ENCODE data around the gene INPP4A. TPM values are rescaled to one million over a fixed set of nuclear protein-coding genes. Genes with fewer than 3 reads are reported as not detected.

INPP4A gene
- polyA plus RNA-seq, 1 of the 3 experiments (the other 2 are of a cell fraction), result 15.0 TPM

DNA sequence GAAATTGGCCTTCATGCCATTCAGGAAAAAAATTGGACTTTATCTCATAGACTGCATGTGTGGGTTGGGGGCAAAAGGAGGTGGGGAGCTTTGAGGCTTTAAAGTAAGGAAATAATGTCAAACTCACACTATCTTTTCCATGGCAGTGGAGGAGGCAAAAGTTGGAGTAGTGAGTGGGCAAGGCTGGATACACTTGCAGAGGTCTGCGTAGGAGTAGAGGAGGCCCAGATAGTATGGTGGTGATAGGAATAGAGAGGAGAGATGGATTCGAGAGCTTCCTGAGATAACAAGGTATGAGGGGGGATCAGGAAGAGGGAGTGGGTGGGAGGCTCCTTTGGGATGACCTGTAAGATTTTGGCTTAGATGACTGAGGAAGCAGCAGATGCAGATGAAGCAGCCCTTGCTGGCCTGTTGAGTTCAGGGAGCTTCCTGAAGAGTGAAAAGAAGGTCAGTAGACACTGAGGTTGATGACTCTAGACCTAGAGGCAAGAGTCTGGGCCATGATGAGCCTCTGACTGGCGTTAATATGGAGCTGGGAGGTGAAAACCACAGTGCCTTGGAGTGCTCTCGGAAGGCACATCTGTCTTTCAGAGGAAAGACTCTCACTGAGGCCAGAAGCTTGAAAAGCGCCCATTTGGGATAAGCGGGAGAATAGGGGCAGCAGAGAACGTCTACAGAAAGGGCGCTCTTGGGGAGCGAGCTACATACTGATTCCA, 169.5 kb downstream of the INPP4A start:
- 98% methylated on average over 9 of the region's 9 CpGs for WGBS (ENCODE audit: low lambda C conversion rate)
- H3K79me2 ChIP-seq (ENCODE audit: insufficient read depth), result peaks cover 25% of the 10 kb centered on the region
- H4K20me1 ChIP-seq (ENCODE audit: insufficient read depth), result no peaks in the 10 kb centered on the region
- no peak overlapping the region for H3K9ac ChIP-seq
- H3K4me3 ChIP-seq (ENCODE audit: low read depth in 2 of 2, low read length in 1 of 2), result no peak overlapping the region
- H3K27me3 ChIP-seq (ENCODE audit: insufficient read depth), result no peaks in the 10 kb centered on the region
- no peaks in the 10 kb centered on the region for H3K9me3 ChIP-seq
- H3K27ac ChIP-seq (ENCODE audit: low read depth in 2 of 2, low read length in 1 of 2), result no peak overlapping the region
- no peak for TF ChIP-seq MXI1 (IDR thresholded peaks at IDR 0.05; ENCODE audit: low read depth, low read length)
- TF ChIP-seq RAD21 (IDR thresholded peaks at IDR 0.05; ENCODE audit: low read length), result no peak
- TF ChIP-seq TCF12 (IDR thresholded peaks at IDR 0.05), result no peak
- H3K4me2 ChIP-seq, result no peak overlapping the region
- no peak overlapping the region for H2AFZ ChIP-seq (ENCODE audit: low read depth)
- H3F3A ChIP-seq (replicated peaks; ENCODE audit: insufficient read depth), result no peaks in the 10 kb centered on the region
- ChIA-PET POLR2A (no interaction called here), CTCF (interaction anchor here (0.9 kb wide), 1 partner anchor 12 kb away, joined by 3 read pairs; no protein-coding TSS in a partner anchor)
- H3K9me2 ChIP-seq, result no peaks in the 10 kb centered on the region
- H3K36me3 ChIP-seq (replicated peaks in 1 of 2; ENCODE audit: control insufficient read depth in 1 of 2, insufficient read depth in 2 of 2, low read length in 1 of 2), result peaks cover 69 to 85% of the 10 kb centered on the region in 2 experiments
- peaks cover 0 to 18% of the 10 kb centered on the region in 2 experiments; a peak in 3 of 4 replicates for H3K4me1 ChIP-seq (ENCODE audit: control insufficient read depth in 1 of 2, insufficient read depth in 2 of 2, low read depth in 1 of 2, low read length in 1 of 2)
- DNase-seq, result no peak

DNA sequence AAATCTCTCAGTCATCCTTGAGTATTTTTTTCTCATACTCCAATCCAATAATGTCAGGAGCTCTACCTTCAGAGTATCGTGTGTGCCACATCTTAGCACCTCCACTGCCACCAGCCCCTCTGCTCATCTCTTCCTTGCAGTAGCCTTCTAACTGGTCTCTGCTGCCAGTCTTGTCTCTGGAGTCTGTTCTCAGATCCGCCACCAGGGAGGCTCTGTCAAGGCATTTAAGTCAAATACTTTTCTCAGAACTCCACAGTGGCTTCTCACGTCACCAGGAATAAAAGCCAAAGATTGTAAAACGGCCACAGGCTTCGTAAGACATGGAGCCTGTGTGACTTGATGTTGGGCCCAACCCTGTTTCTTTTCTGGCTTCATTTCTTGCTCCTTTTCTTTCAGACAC, 170.8 kb downstream of the INPP4A start:
- no peak overlapping the region for H3K4me2 ChIP-seq
- no peak overlapping the region for H3K27ac ChIP-seq (ENCODE audit: low read depth in 2 of 2, low read length in 1 of 2)
- no peak overlapping the region for H2AFZ ChIP-seq (ENCODE audit: low read depth)
- TF ChIP-seq RXRA (IDR thresholded peaks at IDR 0.05; ENCODE audit: borderline replicate concordance, low read depth), result no peak
- TF ChIP-seq, protein P1, sequence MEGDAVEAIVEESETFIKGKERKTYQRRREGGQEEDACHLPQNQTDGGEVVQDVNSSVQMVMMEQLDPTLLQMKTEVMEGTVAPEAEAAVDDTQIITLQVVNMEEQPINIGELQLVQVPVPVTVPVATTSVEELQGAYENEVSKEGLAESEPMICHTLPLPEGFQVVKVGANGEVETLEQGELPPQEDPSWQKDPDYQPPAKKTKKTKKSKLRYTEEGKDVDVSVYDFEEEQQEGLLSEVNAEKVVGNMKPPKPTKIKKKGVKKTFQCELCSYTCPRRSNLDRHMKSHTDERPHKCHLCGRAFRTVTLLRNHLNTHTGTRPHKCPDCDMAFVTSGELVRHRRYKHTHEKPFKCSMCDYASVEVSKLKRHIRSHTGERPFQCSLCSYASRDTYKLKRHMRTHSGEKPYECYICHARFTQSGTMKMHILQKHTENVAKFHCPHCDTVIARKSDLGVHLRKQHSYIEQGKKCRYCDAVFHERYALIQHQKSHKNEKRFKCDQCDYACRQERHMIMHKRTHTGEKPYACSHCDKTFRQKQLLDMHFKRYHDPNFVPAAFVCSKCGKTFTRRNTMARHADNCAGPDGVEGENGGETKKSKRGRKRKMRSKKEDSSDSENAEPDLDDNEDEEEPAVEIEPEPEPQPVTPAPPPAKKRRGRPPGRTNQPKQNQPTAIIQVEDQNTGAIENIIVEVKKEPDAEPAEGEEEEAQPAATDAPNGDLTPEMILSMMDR (IDR thresholded peaks at IDR 0.05), result peak; percentile 16; the same call in 1 of the 2 replicates
- WGBS (ENCODE audit: low lambda C conversion rate), result 92% methylated on average over 5 of the region's 5 CpGs
- H3K9me3 ChIP-seq, result no peaks in the 10 kb centered on the region
- no peak overlapping the region for H3K4me3 ChIP-seq (ENCODE audit: low read depth in 2 of 2, low read length in 1 of 2)
- no peak for DNase-seq
- no peaks in the 10 kb centered on the region for H3K9me2 ChIP-seq
- H3K9ac ChIP-seq, result no peak overlapping the region
- H3K36me3 ChIP-seq (replicated peaks in 1 of 2; ENCODE audit: control insufficient read depth in 1 of 2, insufficient read depth in 2 of 2, low read length in 1 of 2), result peaks cover 64 to 83% of the 10 kb centered on the region in 2 experiments
- peaks cover 12% of the 10 kb centered on the region for H3K79me2 ChIP-seq (ENCODE audit: insufficient read depth)
- no peaks in the 10 kb centered on the region for H4K20me1 ChIP-seq (ENCODE audit: insufficient read depth)
- CTCF ChIA-PET, result no interaction called here
- no peaks in the 10 kb centered on the region for H3F3A ChIP-seq (replicated peaks; ENCODE audit: insufficient read depth)
- H3K27me3 ChIP-seq (ENCODE audit: insufficient read depth), result no peaks in the 10 kb centered on the region
- peaks cover 0 to 5% of the 10 kb centered on the region in 2 experiments; a peak in 3 of 4 replicates for H3K4me1 ChIP-seq (ENCODE audit: control insufficient read depth in 1 of 2, insufficient read depth in 2 of 2, low read depth in 1 of 2, low read length in 1 of 2)
- POLR2A ChIA-PET, result no interaction called here

DNA sequence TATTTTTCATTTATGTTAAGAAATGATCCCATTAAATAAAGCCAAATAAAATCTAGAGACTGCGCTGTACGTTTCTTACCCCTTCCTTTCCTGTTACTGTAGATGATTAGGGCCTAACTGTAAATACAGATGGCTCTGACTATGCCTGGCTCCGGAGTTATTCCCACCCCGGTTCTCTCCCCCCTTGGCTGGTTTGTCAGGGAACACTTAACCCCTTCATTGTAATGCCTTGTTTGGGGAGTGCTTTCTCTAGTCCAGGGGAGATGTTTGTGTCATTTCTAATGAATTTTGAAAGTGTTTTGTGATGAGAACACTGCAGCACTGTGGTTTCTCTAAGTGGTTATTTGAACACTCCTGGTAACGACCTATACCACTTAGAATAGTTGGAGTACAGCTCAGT, 172.5 kb downstream of the INPP4A start:
- no peaks in the 10 kb centered on the region for H3K9me2 ChIP-seq
- H3K4me3 ChIP-seq (ENCODE audit: low read depth in 2 of 2, low read length in 1 of 2), result no peak overlapping the region
- H3F3A ChIP-seq (replicated peaks; ENCODE audit: insufficient read depth), result no peaks in the 10 kb centered on the region
- WGBS (ENCODE audit: low lambda C conversion rate), result 70% methylated on average over 5 of the region's 5 CpGs
- no peak overlapping the region for H3K4me2 ChIP-seq
- CTCF ChIA-PET, result interaction anchor here (1.2 kb wide), 1 partner anchor 33 kb away, joined by 4 read pairs; no protein-coding TSS in a partner anchor
- H3K79me2 ChIP-seq (ENCODE audit: insufficient read depth), result no peaks in the 10 kb centered on the region; the same call in 1 of the 2 replicates
- no peak overlapping the region for H3K9ac ChIP-seq
- H2AFZ ChIP-seq (ENCODE audit: low read depth), result no peak overlapping the region
- H3K36me3 ChIP-seq (replicated peaks in 1 of 2; ENCODE audit: control insufficient read depth in 1 of 2, insufficient read depth in 2 of 2, low read length in 1 of 2), result peaks cover 51 to 69% of the 10 kb centered on the region in 2 experiments
- H3K4me1 ChIP-seq (ENCODE audit: control insufficient read depth in 1 of 2, insufficient read depth in 2 of 2, low read depth in 1 of 2, low read length in 1 of 2), result no peaks in the 10 kb centered on the region
- H3K27me3 ChIP-seq (ENCODE audit: insufficient read depth), result no peaks in the 10 kb centered on the region
- H3K27ac ChIP-seq (ENCODE audit: low read depth in 2 of 2, low read length in 1 of 2), result no peak overlapping the region
- POLR2A ChIA-PET, result no interaction called here
- no peaks in the 10 kb centered on the region for H4K20me1 ChIP-seq (ENCODE audit: insufficient read depth)
- no peaks in the 10 kb centered on the region for H3K9me3 ChIP-seq
- no peak for DNase-seq
- TF ChIP-seq FOXM1 (IDR thresholded peaks at IDR 0.05; ENCODE audit: low read depth) (no peak), YY1 (IDR thresholded peaks at IDR 0.05; ENCODE audit: low read depth) (no peak), SMC3 (IDR thresholded peaks at IDR 0.05; ENCODE audit: low read depth, low read length) (no peak), NRF1 (IDR thresholded peaks at IDR 0.05; ENCODE audit: low read depth, low read length) (no peak), ELF1 (IDR thresholded peaks at IDR 0.05) (no peak), EZH2phosphoT487 (IDR thresholded peaks at IDR 0.05; ENCODE audit: borderline replicate concordance, low read depth) (no peak), CHD2 (IDR thresholded peaks at IDR 0.05; ENCODE audit: low read length, partially characterized antibody) (no peak), RAD21 (IDR thresholded peaks at IDR 0.05; ENCODE audit: low read length) (no peak), RFX5 (IDR thresholded peaks at IDR 0.05; ENCODE audit: low read length) (no peak), FOSL2 (IDR thresholded peaks at IDR 0.05; ENCODE audit: borderline replicate concordance, low read depth) (no peak), RCOR1 (IDR thresholded peaks at IDR 0.05; ENCODE audit: low read length) (no peak)
- TF ChIP-seq, protein P1 (IDR thresholded peaks at IDR 0.05), result no peak
- TF ChIP-seq, protein P2, sequence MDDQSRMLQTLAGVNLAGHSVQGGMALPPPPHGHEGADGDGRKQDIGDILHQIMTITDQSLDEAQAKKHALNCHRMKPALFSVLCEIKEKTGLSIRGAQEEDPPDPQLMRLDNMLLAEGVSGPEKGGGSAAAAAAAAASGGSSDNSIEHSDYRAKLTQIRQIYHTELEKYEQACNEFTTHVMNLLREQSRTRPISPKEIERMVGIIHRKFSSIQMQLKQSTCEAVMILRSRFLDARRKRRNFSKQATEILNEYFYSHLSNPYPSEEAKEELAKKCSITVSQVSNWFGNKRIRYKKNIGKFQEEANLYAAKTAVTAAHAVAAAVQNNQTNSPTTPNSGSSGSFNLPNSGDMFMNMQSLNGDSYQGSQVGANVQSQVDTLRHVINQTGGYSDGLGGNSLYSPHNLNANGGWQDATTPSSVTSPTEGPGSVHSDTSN (IDR thresholded peaks at IDR 0.05), result no peak
- TF ChIP-seq, protein P3, sequence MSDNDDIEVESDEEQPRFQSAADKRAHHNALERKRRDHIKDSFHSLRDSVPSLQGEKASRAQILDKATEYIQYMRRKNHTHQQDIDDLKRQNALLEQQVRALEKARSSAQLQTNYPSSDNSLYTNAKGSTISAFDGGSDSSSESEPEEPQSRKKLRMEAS (IDR thresholded peaks at IDR 0.05; ENCODE audit: low read depth), result no peak

All from SK-N-SH (cell line).